Prostate gland (tissue), 2 donors: ENCODE data around the gene TTC34. TPM values are rescaled to one million over a fixed set of nuclear protein-coding genes. Genes with fewer than 3 reads are reported as not detected.

ENCODE experiments used
- DNase-seq: peaks from one replicate; pipeline ENCODE4 v3.0.0-alpha.2; 2019; ENCODE audit warnings: low spot score
- H3K27ac ChIP-seq, 2 donors: fragments of 200-600 bp; sonication (generic); 2 replicates each; pipeline ENCODE4 v1.5.1; 2017 to 2019
- H3K27me3 ChIP-seq: fragments of 200-600 bp; sonication (generic); replicated peaks from 2 replicates; pipeline ENCODE4 v1.5.1; 2019; ENCODE audit not compliant: insufficient read depth
- H3K36me3 ChIP-seq, 2 donors: fragments of 200-600 bp; sonication (generic); 1 replicate in 1 of 2; 2 replicates in 1 of 2; pipeline versions ENCODE4 v1.5.1 to v1.8.1; 2017 to 2019
- H3K4me1 ChIP-seq: fragments of 200-600 bp; sonication (generic); replicated peaks from 2 replicates; pipeline ENCODE4 v1.5.1; 2019
- H3K4me3 ChIP-seq, 2 donors: fragments of 200-600 bp; sonication (generic); 2 replicates each; pipeline ENCODE4 v1.5.1; 2017 to 2019
- H3K9me3 ChIP-seq: fragments of 200-600 bp; sonication (generic); 2 replicates; pipeline ENCODE4 v1.5.1; 2017
- POLR2A ChIP-seq: fragments of 450-650 bp; IDR thresholded peaks from one replicate; pipeline ENCODE4 v1.6.1; 2016; ENCODE audit warnings: antibody characterized with exemption, mild to moderate bottlenecking
- POLR2AphosphoS5 ChIP-seq: sonication (generic); formaldehyde crosslinking; IDR thresholded peaks from one replicate; pipeline ENCODE4 v1.6.1; 2017; ENCODE audit warnings: antibody characterized with exemption
- WGBS: methylation state at CpG from one replicate; pipeline ENCODE4 v1.1.5; 2018; 5-methylcytosine and 5-hydroxymethylcytosine counted together
- intact Hi-C: fragments of 100-400 bp; cut with DNase I; formaldehyde crosslinking; loops from one replicate; pipeline ENCODE4 v1.14.2; 2022
- total RNA-seq, 2 donors: library from RNA; depleted of rRNA; stranded (reverse); fragments of >200 nt; gene quantifications; one replicate each; pipeline ENCODE4 v1.1.0, GENCODE V29; 2016
- TF ChIP-seq, protein P1 (sequence below), 4 experiments: fragments of 200-600 bp in 2 of 4; fragments of 450-650 bp in 2 of 4; sonication (generic) in 2 of 4; IDR thresholded peaks; 1 replicate in 3 of 4; 2 replicates in 1 of 4; pipeline ENCODE4 v1.5.1; 2016 to 2019; ENCODE audit warnings: antibody characterized with exemption in 4 of 4, mild to moderate bottlenecking in 2 of 4, moderate library complexity in 2 of 4

TTC34 gene
- total RNA-seq, 2 donors from 2014 or later: 0.32 to 1.2 TPM

DNA sequence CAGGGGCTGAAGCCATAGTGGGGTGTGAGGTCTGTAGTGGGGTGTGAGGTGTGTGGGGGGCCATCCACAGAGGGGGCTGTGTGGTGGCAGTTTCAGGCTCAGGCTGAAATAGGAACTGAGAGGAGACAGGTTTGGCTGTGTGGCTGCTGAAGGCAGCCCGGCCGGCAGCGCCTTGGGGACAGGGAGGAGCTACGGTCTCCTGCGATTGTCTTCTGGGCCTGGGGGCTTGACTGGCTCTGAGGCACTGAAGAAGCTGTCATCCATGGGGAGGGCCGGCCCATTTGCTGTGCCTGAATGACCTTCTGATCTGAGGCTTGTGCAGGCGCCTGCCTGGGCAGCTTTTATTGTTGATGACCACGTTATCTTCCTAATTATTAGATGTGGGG lies 10.0 kb upstream of the TTC34 start:
- Histone ChIP-seq H3K4me3 (no peak overlapping the region), H3K4me1 (no peaks in the 10 kb centered on the region), H3K9me3 (no peaks in the 10 kb centered on the region), H3K27me3 (peaks cover 28% of the 10 kb centered on the region), H3K27ac (no peak overlapping the region), H3K36me3 (no peaks in the 10 kb centered on the region)
- WGBS: 57% methylated on average over 8 of the region's 8 CpGs
- TF ChIP-seq POLR2A (no peak), POLR2AphosphoS5 (no peak)
- TF ChIP-seq, protein P1, sequence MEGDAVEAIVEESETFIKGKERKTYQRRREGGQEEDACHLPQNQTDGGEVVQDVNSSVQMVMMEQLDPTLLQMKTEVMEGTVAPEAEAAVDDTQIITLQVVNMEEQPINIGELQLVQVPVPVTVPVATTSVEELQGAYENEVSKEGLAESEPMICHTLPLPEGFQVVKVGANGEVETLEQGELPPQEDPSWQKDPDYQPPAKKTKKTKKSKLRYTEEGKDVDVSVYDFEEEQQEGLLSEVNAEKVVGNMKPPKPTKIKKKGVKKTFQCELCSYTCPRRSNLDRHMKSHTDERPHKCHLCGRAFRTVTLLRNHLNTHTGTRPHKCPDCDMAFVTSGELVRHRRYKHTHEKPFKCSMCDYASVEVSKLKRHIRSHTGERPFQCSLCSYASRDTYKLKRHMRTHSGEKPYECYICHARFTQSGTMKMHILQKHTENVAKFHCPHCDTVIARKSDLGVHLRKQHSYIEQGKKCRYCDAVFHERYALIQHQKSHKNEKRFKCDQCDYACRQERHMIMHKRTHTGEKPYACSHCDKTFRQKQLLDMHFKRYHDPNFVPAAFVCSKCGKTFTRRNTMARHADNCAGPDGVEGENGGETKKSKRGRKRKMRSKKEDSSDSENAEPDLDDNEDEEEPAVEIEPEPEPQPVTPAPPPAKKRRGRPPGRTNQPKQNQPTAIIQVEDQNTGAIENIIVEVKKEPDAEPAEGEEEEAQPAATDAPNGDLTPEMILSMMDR (IDR thresholded peaks at IDR 0.05): no peak
- DNase-seq: no peak
- intact Hi-C loops: no loop called here

DNA sequence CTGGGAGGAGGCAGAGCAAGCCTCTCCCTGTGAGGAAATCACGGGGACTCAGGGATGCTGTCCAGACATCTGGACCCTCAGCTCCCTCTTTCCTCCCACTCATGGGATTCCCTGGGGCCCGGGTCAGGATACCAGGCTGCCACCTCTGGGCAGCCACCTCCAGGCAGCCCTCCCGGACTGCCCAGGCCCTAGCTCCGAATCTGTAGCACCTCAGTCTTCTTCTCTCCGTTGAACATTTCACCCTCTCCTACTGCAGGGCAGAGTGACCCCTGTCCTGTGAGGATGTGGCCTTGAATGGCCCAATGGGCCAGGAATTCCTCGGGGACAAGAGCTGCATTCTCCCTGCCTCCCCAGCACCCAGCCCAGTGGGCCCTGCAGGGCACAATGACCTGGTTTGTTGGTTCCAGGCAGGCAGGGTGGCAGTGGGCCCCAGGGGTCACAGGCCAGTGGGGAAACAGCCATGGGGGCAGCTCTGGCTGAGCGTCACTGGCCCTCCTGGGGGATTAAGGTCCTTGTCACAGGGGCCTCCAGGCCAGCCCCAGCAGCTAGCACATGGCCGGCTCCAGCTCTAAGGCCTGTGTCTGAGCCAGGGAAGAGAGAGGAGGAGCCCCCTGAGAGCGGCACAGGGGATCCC lies 9.5 kb upstream of the TTC34 start:
- H3K27me3 ChIP-seq: peaks cover 32% of the 10 kb centered on the region

DNA sequence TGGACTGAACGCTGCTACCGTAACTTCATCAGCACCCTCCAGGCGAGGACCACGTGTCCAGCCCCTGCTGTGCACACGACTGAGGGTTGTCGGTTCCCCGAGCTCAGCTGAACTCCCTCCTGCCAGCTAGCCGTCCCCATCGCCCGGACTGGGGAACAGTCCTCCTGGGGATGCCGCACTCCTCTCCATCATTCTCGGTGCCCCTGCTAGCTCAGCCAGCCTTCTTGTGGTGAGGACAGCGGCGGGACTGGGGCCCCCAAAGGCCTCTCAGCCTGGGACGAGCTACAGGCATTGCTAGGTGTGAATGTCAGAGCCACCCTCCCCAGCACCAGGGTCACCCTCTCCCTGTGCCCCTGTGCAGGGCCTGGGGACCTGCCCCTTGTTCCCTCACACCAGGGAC lies 8.8 kb upstream of the TTC34 start:
- H3K4me1 ChIP-seq: no peaks in the 10 kb centered on the region
- peaks cover 36% of the 10 kb centered on the region for H3K27me3 ChIP-seq
- DNase-seq: no peak
- intact Hi-C loops: no loop called here
- no peaks in the 10 kb centered on the region for H3K9me3 ChIP-seq
- WGBS: 90% methylated on average over 15 of the region's 15 CpGs
- no peaks in the 10 kb centered on the region for H3K36me3 ChIP-seq
- no peak overlapping the region for H3K27ac ChIP-seq
- no peak overlapping the region for H3K4me3 ChIP-seq
- TF ChIP-seq POLR2A: no peak
- no peak for TF ChIP-seq POLR2AphosphoS5
- TF ChIP-seq, protein P1 (IDR thresholded peaks at IDR 0.05): no peak

More for the DNA sequence above, 9.5 kb upstream of the TTC34 start:
- TF ChIP-seq POLR2AphosphoS5 (no peak), POLR2A (no peak)
- TF ChIP-seq, protein P1 (IDR thresholded peaks at IDR 0.05): no peak
- intact Hi-C loops: no loop called here
- no peak for DNase-seq
- Histone ChIP-seq H3K36me3 (no peaks in the 10 kb centered on the region), H3K9me3 (no peaks in the 10 kb centered on the region), H3K27ac (no peak overlapping the region), H3K4me1 (no peaks in the 10 kb centered on the region), H3K4me3 (no peak overlapping the region)
- WGBS: 72% methylated on average over 9 of the region's 9 CpGs

DNA sequence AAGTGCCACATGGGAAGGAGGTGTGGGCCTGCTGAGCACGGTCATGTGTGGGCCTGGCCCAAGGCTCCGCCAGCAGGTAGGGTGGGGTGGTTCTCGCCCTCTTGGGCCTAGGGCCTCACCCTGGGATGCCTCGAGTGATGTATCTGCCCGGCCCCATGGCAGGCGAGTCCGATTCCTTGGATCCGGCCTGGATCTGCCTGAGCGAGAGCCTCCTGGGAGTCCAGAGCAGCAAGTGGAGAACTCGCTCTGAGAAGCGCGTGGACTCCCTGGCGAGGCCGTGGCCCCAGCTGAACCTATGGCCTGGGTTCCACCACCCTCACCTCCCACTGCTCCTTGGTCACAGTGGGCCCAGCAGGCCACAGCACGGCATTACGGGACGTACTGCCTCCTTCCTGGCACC lies 8.2 kb upstream of the TTC34 start:
- Histone ChIP-seq H3K4me3 (no peak overlapping the region), H3K27me3 (peaks cover 40% of the 10 kb centered on the region), H3K4me1 (no peaks in the 10 kb centered on the region), H3K36me3 (no peaks in the 10 kb centered on the region), H3K9me3 (no peaks in the 10 kb centered on the region), H3K27ac (no peak overlapping the region)
- WGBS: 95% methylated on average over 11 of the region's 17 CpGs
- no peak for TF ChIP-seq POLR2A
- TF ChIP-seq, protein P1 (IDR thresholded peaks at IDR 0.05): no peak
- no peak for TF ChIP-seq POLR2AphosphoS5
- intact Hi-C loops: no loop called here
- no peak for DNase-seq

DNA sequence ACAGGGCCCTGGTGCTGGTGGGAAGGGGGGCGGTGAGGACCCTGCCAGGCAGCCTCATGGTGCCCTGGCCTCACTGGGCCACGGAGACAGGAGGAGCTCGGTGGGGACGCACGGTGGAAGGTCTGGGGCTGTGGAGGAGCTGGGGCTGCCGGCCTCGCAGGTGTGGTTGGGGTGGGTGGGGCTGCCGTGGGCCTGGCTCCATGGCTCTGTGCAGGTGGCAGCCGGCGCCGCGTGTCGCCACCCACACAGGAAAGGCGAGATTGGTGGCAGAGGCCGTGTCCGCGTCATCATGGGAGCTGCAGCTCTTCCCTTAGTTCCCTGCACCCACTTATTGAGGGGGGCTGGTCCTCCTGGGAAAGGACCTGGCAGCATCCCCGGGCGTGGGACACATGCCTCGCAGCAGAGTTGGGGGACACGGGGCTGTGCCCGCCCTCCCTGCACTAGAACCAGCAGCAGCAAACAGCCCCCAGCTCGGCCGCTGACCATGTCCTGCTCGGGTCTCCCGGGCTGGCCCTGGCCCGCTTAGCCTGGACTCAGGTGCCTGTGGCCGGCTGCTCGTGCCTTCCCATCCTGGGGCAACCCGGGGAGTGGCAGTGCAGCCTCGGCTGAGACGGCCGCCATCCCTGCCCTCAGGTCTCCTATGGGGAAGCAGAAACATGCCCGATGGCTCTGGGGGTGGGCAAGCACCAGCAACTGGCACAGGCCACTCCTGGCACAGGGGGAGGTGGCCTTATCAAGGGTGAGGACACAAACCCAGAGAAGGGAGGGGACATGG lies 7.5 kb upstream of the TTC34 start:
- H3K36me3 ChIP-seq: no peaks in the 10 kb centered on the region
- no peak overlapping the region for H3K4me3 ChIP-seq
- H3K27me3 ChIP-seq: peaks cover 40% of the 10 kb centered on the region
- no peaks in the 10 kb centered on the region for H3K4me1 ChIP-seq
- WGBS: 89% methylated on average over 34 of the region's 34 CpGs
- H3K27ac ChIP-seq: no peak overlapping the region
- intact Hi-C loops: no loop called here
- no peaks in the 10 kb centered on the region for H3K9me3 ChIP-seq
- DNase-seq: no peak
- TF ChIP-seq POLR2A (no peak), POLR2AphosphoS5 (no peak)
- TF ChIP-seq, protein P1 (IDR thresholded peaks at IDR 0.05): no peak
